Mesenchymal stem cell (in vitro differentiated cells and primary cell): ENCODE measurements around the gene DUSP8.

Experiments used
- DNase-seq: peaks from one replicate; pipeline ENCODE4 v3.0.0-alpha.2; 2013
- H2AFZ ChIP-seq: one replicate; pipeline ENCODE4 v1.6.1; 2013; ENCODE audit warnings: low read depth, mild to moderate bottlenecking, control low read depth, inconsistent platforms, low read length, moderate library complexity
- H2AK5ac ChIP-seq: 2 replicates; pipeline ENCODE4 v1.6.1; 2013; ENCODE audit warnings: low read length, moderate library complexity, mild to moderate bottlenecking, inconsistent platforms; ENCODE audit not compliant: severe bottlenecking
- H2BK120ac ChIP-seq: one replicate; pipeline ENCODE4 v1.6.1; 2013; ENCODE audit warnings: low read depth, mild to moderate bottlenecking, inconsistent platforms, low read length, moderate library complexity
- H2BK12ac ChIP-seq, 2 experiments: one replicate each; pipeline ENCODE4 v1.6.1; 2013; ENCODE audit warnings: inconsistent platforms in 2 of 2, low read length in 2 of 2, mild to moderate bottlenecking in 2 of 2, moderate library complexity in 2 of 2, control low read depth in 1 of 2
- H2BK15ac ChIP-seq: one replicate; pipeline ENCODE4 v1.6.1; 2013; ENCODE audit warnings: mild to moderate bottlenecking, low read depth, inconsistent platforms; ENCODE audit not compliant: poor library complexity, severe bottlenecking
- H2BK5ac ChIP-seq: 2 replicates; pipeline ENCODE4 v1.6.1; 2013; ENCODE audit warnings: low read depth, mild to moderate bottlenecking, low read length, control low read depth, inconsistent platforms; ENCODE audit not compliant: poor library complexity, severe bottlenecking
- H3K14ac ChIP-seq, 2 experiments: one replicate each; pipeline ENCODE4 v1.6.1; 2013; ENCODE audit warnings: inconsistent platforms in 2 of 2, low read length in 2 of 2, control low read depth in 1 of 2, mild to moderate bottlenecking in 1 of 2, moderate library complexity in 1 of 2
- H3K18ac ChIP-seq, 2 experiments: one replicate each; pipeline ENCODE4 v1.6.1; 2013; ENCODE audit warnings: inconsistent platforms in 2 of 2, low read length in 2 of 2, control low read depth in 1 of 2, low read depth in 1 of 2, mild to moderate bottlenecking in 1 of 2
- H3K23ac ChIP-seq, 2 experiments: one replicate each; pipeline ENCODE4 v1.6.1; 2013; ENCODE audit warnings: inconsistent platforms in 2 of 2, low read length in 2 of 2, mild to moderate bottlenecking in 2 of 2, moderate library complexity in 2 of 2, control low read depth in 1 of 2
- H3K27ac ChIP-seq: 2 replicates; pipeline ENCODE4 v1.5.1; 2013; ENCODE audit warnings: mild to moderate bottlenecking, moderate library complexity, low read length, control low read depth, inconsistent platforms; ENCODE audit not compliant: poor library complexity, severe bottlenecking
- H3K27me3 ChIP-seq, 2 experiments: 2 replicates each; pipeline versions ENCODE4 v1.6.1 to v1.7.0; 2013; ENCODE audit warnings: low read length in 2 of 2, mild to moderate bottlenecking in 2 of 2, moderate library complexity in 2 of 2, control low read depth in 1 of 2, inconsistent platforms in 1 of 2; ENCODE audit not compliant: control insufficient read depth in 1 of 2, insufficient read depth in 1 of 2
- H3K36me3 ChIP-seq, 2 experiments: 2 replicates each; pipeline versions ENCODE4 v1.6.1 to v1.7.0; 2013; ENCODE audit warnings: low read length in 2 of 2, control low read depth in 1 of 2, inconsistent platforms in 1 of 2, low read depth in 1 of 2, mild to moderate bottlenecking in 1 of 2; ENCODE audit not compliant: insufficient read depth in 2 of 2, control insufficient read depth in 1 of 2
- H3K4ac ChIP-seq, 2 experiments: one replicate each; pipeline ENCODE4 v1.6.1; 2013; ENCODE audit warnings: inconsistent platforms in 2 of 2, low read length in 2 of 2, mild to moderate bottlenecking in 2 of 2, moderate library complexity in 2 of 2, control low read depth in 1 of 2, low read depth in 1 of 2
- H3K4me1 ChIP-seq: 2 replicates; pipeline ENCODE4 v1.6.1; 2013; ENCODE audit warnings: low read depth, low read length, control low read depth; ENCODE audit not compliant: control insufficient read depth, insufficient read depth
- H3K4me2 ChIP-seq: 2 replicates; pipeline ENCODE4 v1.6.1; 2013; ENCODE audit warnings: low read length, mild to moderate bottlenecking, inconsistent platforms; ENCODE audit not compliant: poor library complexity, severe bottlenecking
- H3K4me3 ChIP-seq, 2 experiments: 2 replicates each; pipeline versions ENCODE4 v1.5.1 to v1.7.0; 2013; ENCODE audit warnings: low read length in 2 of 2, mild to moderate bottlenecking in 2 of 2, control low read depth in 1 of 2, low read depth in 1 of 2; ENCODE audit not compliant: insufficient read depth in 1 of 2
- H3K79me1 ChIP-seq: replicated peaks from 2 replicates; pipeline ENCODE4 v1.6.1; 2013; ENCODE audit warnings: mild to moderate bottlenecking, control low read depth, low read length, inconsistent platforms; ENCODE audit not compliant: poor library complexity, severe bottlenecking
- H3K9ac ChIP-seq: 2 replicates; pipeline ENCODE4 v1.7.0; 2013; ENCODE audit warnings: mild to moderate bottlenecking, low read length, moderate library complexity
- H3K9me3 ChIP-seq: 2 replicates; pipeline ENCODE4 v1.7.0; 2013; ENCODE audit warnings: mild to moderate bottlenecking, low read length; ENCODE audit not compliant: control insufficient read depth
- H4K8ac ChIP-seq: one replicate; pipeline ENCODE4 v1.6.1; 2013; ENCODE audit warnings: inconsistent platforms, mild to moderate bottlenecking, low read length, moderate library complexity
- H4K91ac ChIP-seq: one replicate; pipeline ENCODE4 v1.6.1; 2013; ENCODE audit warnings: mild to moderate bottlenecking, low read length, inconsistent platforms
- WGBS: methylation state at CpG from one replicate; pipeline ENCODE4 v1.1.7; 2013; ENCODE audit warnings: mixed read lengths; 5-methylcytosine and 5-hydroxymethylcytosine counted together

DUSP8 gene

DNA sequence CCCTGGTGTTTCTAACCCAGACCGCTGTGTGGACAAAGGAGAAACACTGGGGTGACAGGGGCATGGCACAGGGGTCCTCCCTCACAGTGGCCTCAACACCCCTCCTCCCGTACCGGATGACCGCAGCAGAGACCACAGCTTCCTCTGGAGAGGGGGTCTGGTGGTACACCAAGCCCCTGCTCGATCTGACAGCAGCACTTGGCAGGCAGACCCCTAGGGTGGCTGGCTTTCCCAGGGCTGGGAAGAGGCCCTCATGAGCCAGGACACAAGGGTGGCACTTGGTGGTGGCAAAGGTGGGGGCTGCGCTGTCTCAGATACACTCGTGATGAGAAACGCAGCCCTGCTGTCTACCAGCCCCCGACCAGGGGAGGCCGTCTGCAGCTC is 38.7 kb downstream of the DUSP8 start:
- no peak overlapping the region for H3K27ac ChIP-seq
- H4K91ac ChIP-seq = no peak overlapping the region
- no peak overlapping the region for H2BK5ac ChIP-seq
- no peak overlapping the region for H2BK12ac ChIP-seq
- DNase-seq = no peak
- H3K79me1 ChIP-seq = peaks cover 70% of the 10 kb centered on the region
- H3K4me2 ChIP-seq = no peak overlapping the region
- peaks cover 6 to 7% of the 10 kb centered on the region in 2 experiments for H3K27me3 ChIP-seq
- H3K9me3 ChIP-seq = peaks cover 5% of the 10 kb centered on the region
- peaks cover 24% of the 10 kb centered on the region for H3K4me1 ChIP-seq
- H3K36me3 ChIP-seq = peaks cover 0 to 37% of the 10 kb centered on the region in 2 experiments
- no peak overlapping the region for H3K9ac ChIP-seq
- H2AK5ac ChIP-seq = no peak overlapping the region
- no peak overlapping the region for H3K23ac ChIP-seq
- H2AFZ ChIP-seq = no peak overlapping the region
- no peak overlapping the region for H4K8ac ChIP-seq
- 95% methylated on average over 10 of the region's 10 CpGs for WGBS
- H2BK120ac ChIP-seq = no peak overlapping the region
- H3K14ac ChIP-seq = no peak overlapping the region
- H3K18ac ChIP-seq = no peak overlapping the region
- no peak overlapping the region for H3K4me3 ChIP-seq
- H3K4ac ChIP-seq = no peak overlapping the region
- H2BK15ac ChIP-seq = no peak overlapping the region

DNA sequence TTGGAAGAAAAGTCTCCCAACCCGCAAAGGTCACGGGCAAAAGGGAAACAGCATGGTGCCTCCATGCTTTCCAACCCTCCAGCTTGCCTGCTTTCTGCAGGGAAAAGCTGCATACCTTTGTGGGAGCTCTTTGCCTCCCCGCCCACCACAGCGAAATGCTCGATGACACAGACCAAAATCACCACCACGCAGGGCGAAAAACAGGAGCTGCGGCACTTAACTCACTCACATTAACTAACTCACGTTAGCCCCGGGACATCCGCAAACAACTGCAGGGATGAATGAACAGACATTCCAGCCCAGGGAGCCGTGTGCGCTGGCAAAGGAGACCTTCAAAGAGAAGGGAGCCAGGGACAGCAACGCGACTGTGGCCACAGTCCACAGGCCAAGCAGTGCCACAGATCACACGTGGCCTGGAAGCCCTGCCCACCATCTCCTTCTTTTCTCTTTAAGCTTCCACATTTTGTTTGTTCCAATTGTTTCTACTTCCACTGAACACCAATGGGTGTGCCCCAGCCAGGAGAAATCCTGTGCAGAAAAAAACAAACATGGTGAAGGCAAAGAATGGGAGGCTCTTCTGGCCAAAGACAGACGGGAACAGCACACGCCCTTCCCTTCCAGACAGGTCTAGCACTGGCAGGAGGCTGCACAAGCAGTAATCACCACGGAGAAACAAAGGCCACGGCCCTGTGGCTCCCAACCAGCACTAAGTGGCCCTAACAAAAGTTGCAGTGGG is 39.3 kb downstream of the DUSP8 start:
- H3K4ac ChIP-seq = no peak overlapping the region
- no peak overlapping the region for H4K91ac ChIP-seq
- H3K4me3 ChIP-seq = peak overlapping the region in 1 of 2 experiments; percentile 21
- no peak overlapping the region for H4K8ac ChIP-seq
- peaks cover 0 to 37% of the 10 kb centered on the region in 2 experiments for H3K36me3 ChIP-seq
- no peak overlapping the region for H3K23ac ChIP-seq
- H3K14ac ChIP-seq = no peak overlapping the region
- WGBS = 94% methylated on average over 20 of the region's 20 CpGs
- H3K79me1 ChIP-seq = peaks cover 76% of the 10 kb centered on the region
- no peaks in the 10 kb centered on the region for H3K9me3 ChIP-seq
- H3K4me2 ChIP-seq = no peak overlapping the region
- no peak for DNase-seq
- H3K18ac ChIP-seq = no peak overlapping the region
- peaks cover 1 to 2% of the 10 kb centered on the region in 2 experiments for H3K27me3 ChIP-seq
- H2AK5ac ChIP-seq = no peak overlapping the region
- no peak overlapping the region for H2AFZ ChIP-seq
- peak overlapping the region; percentile 57 for H3K9ac ChIP-seq
- no peak overlapping the region for H2BK5ac ChIP-seq
- no peak overlapping the region for H2BK15ac ChIP-seq
- no peak overlapping the region for H2BK12ac ChIP-seq
- peaks cover 24% of the 10 kb centered on the region for H3K4me1 ChIP-seq
- H3K27ac ChIP-seq = no peak overlapping the region
- H2BK120ac ChIP-seq = no peak overlapping the region

DNA sequence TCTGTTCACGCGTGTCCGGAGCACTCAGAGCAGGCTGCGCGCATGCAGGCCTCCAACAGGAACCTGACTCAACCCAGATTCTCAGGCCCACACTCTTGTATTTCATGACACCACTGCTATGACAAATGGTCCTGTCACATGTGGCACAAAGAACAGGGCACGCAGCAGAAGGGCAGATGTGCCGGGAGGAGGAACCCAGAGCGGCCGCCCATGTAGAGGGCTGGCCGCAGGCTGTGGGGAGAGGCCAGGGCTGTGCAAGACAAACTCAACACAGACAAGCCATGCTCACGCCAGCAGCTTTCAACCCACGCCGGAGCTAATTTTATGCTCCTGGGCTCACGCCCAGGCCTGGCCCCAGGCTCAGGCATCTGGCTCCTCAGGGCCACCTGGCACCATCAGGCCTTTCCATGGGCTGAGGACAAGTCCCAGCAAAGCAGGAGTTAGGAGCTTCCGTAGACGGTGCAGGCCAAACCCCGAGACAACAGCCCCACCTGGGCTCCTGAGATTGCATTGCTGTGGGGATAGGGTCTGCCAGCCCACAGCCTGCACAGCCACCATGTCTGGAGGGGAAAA is 40.0 kb downstream of the DUSP8 start:
- H4K91ac ChIP-seq = no peak overlapping the region
- H2BK12ac ChIP-seq = no peak overlapping the region
- H2BK120ac ChIP-seq = no peak overlapping the region
- H3K27me3 ChIP-seq = no peaks in the 10 kb centered on the region
- peaks cover 24% of the 10 kb centered on the region for H3K4me1 ChIP-seq
- peak overlapping the region; percentile 57 for H3K9ac ChIP-seq
- no peak overlapping the region for H3K4ac ChIP-seq
- no peak overlapping the region for H3K23ac ChIP-seq
- peak overlapping the region in 1 of 2 experiments; percentile 21 for H3K4me3 ChIP-seq
- no peak overlapping the region for H2AK5ac ChIP-seq
- no peak overlapping the region for H4K8ac ChIP-seq
- peaks cover 75% of the 10 kb centered on the region for H3K79me1 ChIP-seq
- no peak overlapping the region for H2AFZ ChIP-seq
- no peak overlapping the region for H3K4me2 ChIP-seq
- no peak overlapping the region for H2BK15ac ChIP-seq
- H2BK5ac ChIP-seq = no peak overlapping the region
- H3K27ac ChIP-seq = no peak overlapping the region
- H3K18ac ChIP-seq = no peak overlapping the region
- DNase-seq = no peak
- no peaks in the 10 kb centered on the region for H3K9me3 ChIP-seq
- 96% methylated on average over 17 of the region's 17 CpGs for WGBS
- H3K36me3 ChIP-seq = peaks cover 0 to 39% of the 10 kb centered on the region in 2 experiments
- H3K14ac ChIP-seq = no peak overlapping the region

DNA sequence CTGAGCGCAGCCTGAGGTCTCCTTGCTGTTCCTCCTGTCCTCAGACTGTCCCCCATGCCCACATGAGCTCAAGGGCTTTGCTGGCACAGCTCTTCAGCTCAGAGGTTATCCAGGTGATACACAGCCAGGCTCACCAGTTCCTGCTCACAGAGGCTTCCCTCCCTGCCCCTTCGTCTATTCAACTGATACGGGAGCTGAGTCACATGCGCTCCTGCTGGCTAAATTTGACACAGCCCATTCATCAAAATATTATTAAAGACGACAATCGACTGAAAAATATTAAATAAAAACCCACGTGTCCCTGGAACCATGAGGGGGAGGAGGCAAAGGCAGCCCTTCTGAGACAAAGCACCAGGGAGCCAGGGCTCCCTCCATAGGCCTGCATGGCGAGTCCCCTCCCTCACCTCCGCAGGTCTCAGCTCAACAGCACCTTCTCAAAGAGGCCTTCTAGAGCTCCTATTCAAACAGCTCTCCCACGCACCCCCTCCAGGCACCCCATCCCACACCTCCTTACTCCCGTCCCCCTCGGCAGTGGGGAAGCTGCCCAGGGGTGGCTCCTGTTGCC is 40.5 kb downstream of the DUSP8 start:
- Histone ChIP-seq H3K27ac (no peak overlapping the region), H3K27me3 (no peaks in the 10 kb centered on the region), H3K4me3 (no peak overlapping the region), H4K91ac (no peak overlapping the region), H3K4me2 (no peak overlapping the region), H3K14ac (no peak overlapping the region), H2BK12ac (no peak overlapping the region), H2AK5ac (no peak overlapping the region), H3K4ac (no peak overlapping the region), H3K9ac (peak overlapping the region; percentile 57), H3K23ac (peak overlapping the region in 1 of 2 experiments; percentile 14), H2BK120ac (no peak overlapping the region), H2AFZ (no peak overlapping the region), H3K9me3 (no peaks in the 10 kb centered on the region), H2BK5ac (no peak overlapping the region), H3K36me3 (peaks cover 0 to 44% of the 10 kb centered on the region in 2 experiments), H3K4me1 (peaks cover 23% of the 10 kb centered on the region), H2BK15ac (no peak overlapping the region), H3K79me1 (peaks cover 78% of the 10 kb centered on the region), H3K18ac (no peak overlapping the region), H4K8ac (no peak overlapping the region)
- 89% methylated on average over 12 of the region's 12 CpGs for WGBS
- DNase-seq = no peak
